IMR-90 (cell line): ENCODE measurements around the gene IMP3. TPM values are rescaled to one million over a fixed set of nuclear protein-coding genes. Genes with fewer than 3 reads are reported as not detected.

Experiments
- ATAC-seq: fragments of 200-7000 bp; cut with Tn5 transposase; 2 replicates; pipeline ENCODE4 v1.9.1; 2020; ENCODE audit warnings: low read depth, mild to moderate bottlenecking, moderate library complexity
- BruUV-seq: library from RNA; stranded (reverse); fragments of 400-500 nt; replicated peaks from 2 replicates; lab custom pipeline; 2021; lab: Mats Ljungman, UMichigan
- CTCF ChIA-PET: fragments of 300-600 bp; formaldehyde crosslinking; extraction: SDS; loops from one replicate; lab custom pipeline; 2021; ENCODE audit warnings: antibody characterized with exemption; lab: Yijun Ruan, JAX
- POLR2A ChIA-PET: fragments of 300-600 bp; sonication (Branson Sonifier 250); formaldehyde crosslinking; loops from one replicate; lab custom pipeline; 2022; ENCODE audit warnings: antibody characterized with exemption; ENCODE audit not compliant: unreplicated experiment; lab: Charles Lee
- DNase-seq: peaks from one replicate; pipeline ENCODE4 v3.0.0; 2013
- H2AFZ ChIP-seq: replicated peaks from 2 replicates; pipeline ENCODE3; 2013; ENCODE audit warnings: low read length, mild to moderate bottlenecking; ENCODE audit not compliant: poor library complexity
- H2AK5ac ChIP-seq: 2 replicates; pipeline ENCODE4 v1.6.1; 2013; ENCODE audit warnings: low read depth, low read length, inconsistent platforms
- H2AK9ac ChIP-seq: replicated peaks from 2 replicates; pipeline ENCODE3; 2013; ENCODE audit warnings: mild to moderate bottlenecking, low read depth, low read length, moderate library complexity; ENCODE audit not compliant: poor library complexity
- H2BK120ac ChIP-seq: 2 replicates; pipeline ENCODE4 v1.6.1; 2013; ENCODE audit warnings: low read depth, low read length, inconsistent platforms
- H2BK15ac ChIP-seq: 3 replicates; pipeline ENCODE4 v1.6.1; 2013; ENCODE audit warnings: low read depth, low read length, inconsistent platforms
- H2BK20ac ChIP-seq: 2 replicates; pipeline ENCODE4 v1.6.1; 2013; ENCODE audit warnings: low read depth, mild to moderate bottlenecking, inconsistent platforms, low read length, moderate library complexity
- H2BK5ac ChIP-seq: 2 replicates; pipeline ENCODE4 v1.6.1; 2013; ENCODE audit warnings: mild to moderate bottlenecking, low read depth, low read length, inconsistent platforms; ENCODE audit not compliant: poor library complexity, severe bottlenecking
- H3K14ac ChIP-seq: replicated peaks from 2 replicates; pipeline ENCODE4 v1.6.1; 2013; ENCODE audit warnings: low read depth, low read length, inconsistent platforms
- H3K18ac ChIP-seq: 2 replicates; pipeline ENCODE4 v1.6.1; 2013; ENCODE audit warnings: low read depth, low read length, control low read depth
- H3K23ac ChIP-seq: 2 replicates; pipeline ENCODE4 v1.6.1; 2013; ENCODE audit warnings: low read depth, low read length, inconsistent platforms
- H3K27ac ChIP-seq: 2 replicates; pipeline ENCODE4 v1.5.1; 2013; ENCODE audit warnings: mild to moderate bottlenecking, control low read depth, low read length; ENCODE audit not compliant: insufficient read depth
- H3K27me3 ChIP-seq: 2 replicates; pipeline ENCODE4 v1.6.1; 2013; ENCODE audit warnings: low read length; ENCODE audit not compliant: control insufficient read depth, insufficient read depth
- H3K36me3 ChIP-seq: 2 replicates; pipeline ENCODE4 v1.6.1; 2013; ENCODE audit warnings: low read length, mixed read lengths; ENCODE audit not compliant: control insufficient read depth, insufficient read depth
- H3K4ac ChIP-seq: 2 replicates; pipeline ENCODE4 v1.6.1; 2013; ENCODE audit warnings: low read depth, low read length, inconsistent platforms
- H3K4me1 ChIP-seq: 2 replicates; pipeline ENCODE4 v1.6.1; 2013; ENCODE audit warnings: low read length, mixed read lengths; ENCODE audit not compliant: control insufficient read depth, insufficient read depth
- H3K4me2 ChIP-seq: 2 replicates; pipeline ENCODE4 v1.6.1; 2013; ENCODE audit warnings: low read depth, mild to moderate bottlenecking, control low read depth, low read length, moderate library complexity
- H3K4me3 ChIP-seq: 2 replicates; pipeline ENCODE4 v1.5.1; 2013; ENCODE audit warnings: low read depth, mild to moderate bottlenecking, control low read depth, low read length, moderate library complexity; ENCODE audit not compliant: insufficient read depth
- H3K56ac ChIP-seq: 2 replicates; pipeline ENCODE4 v1.6.1; 2013; ENCODE audit warnings: low read length, inconsistent platforms; ENCODE audit not compliant: insufficient read depth; ENCODE audit errors: extremely low read depth
- H3K79me1 ChIP-seq, 2 experiments: 2 replicates each; pipeline ENCODE4 v1.6.1; 2013; ENCODE audit warnings: low read length in 2 of 2, inconsistent platforms in 1 of 2, low read depth in 1 of 2
- H3K9ac ChIP-seq: 2 replicates; pipeline ENCODE4 v1.6.1; 2013; ENCODE audit warnings: low read depth, low read length, control low read depth
- H3K9me1 ChIP-seq: 2 replicates; pipeline ENCODE4 v1.6.1; 2013; ENCODE audit warnings: low read length, inconsistent platforms; ENCODE audit not compliant: insufficient read depth
- H3K9me3 ChIP-seq: 2 replicates; pipeline ENCODE4 v1.6.1; 2013; ENCODE audit warnings: low read length; ENCODE audit not compliant: control insufficient read depth, insufficient read depth
- H4K20me1 ChIP-seq: 2 replicates; pipeline ENCODE4 v1.6.1; 2013; ENCODE audit warnings: low read length, inconsistent platforms; ENCODE audit not compliant: insufficient read depth
- H4K5ac ChIP-seq: 2 replicates; pipeline ENCODE4 v1.6.1; 2013; ENCODE audit warnings: mild to moderate bottlenecking, low read depth, low read length, control low read depth
- H4K8ac ChIP-seq, 2 experiments: 2 replicates each; pipeline ENCODE4 v1.6.1; 2013; ENCODE audit warnings: low read depth in 2 of 2, low read length in 2 of 2, control low read depth in 1 of 2, inconsistent platforms in 1 of 2
- H4K91ac ChIP-seq: 2 replicates; pipeline ENCODE4 v1.6.1; 2013; ENCODE audit warnings: low read depth, low read length, inconsistent platforms; ENCODE audit not compliant: insufficient read depth
- BHLHE40 ChIP-seq: fragments of 150-350 bp; IDR thresholded peaks from 2 replicates; pipeline ENCODE4 v1.6.1; 2016; ENCODE audit warnings: mild to moderate bottlenecking, low read depth, low read length
- CEBPB ChIP-seq: IDR thresholded peaks from 2 replicates; pipeline ENCODE4 v1.6.1; 2012; ENCODE audit warnings: low read depth, low read length, improper control_type of control experiment
- MAFK ChIP-seq: IDR thresholded peaks from 2 replicates; pipeline ENCODE4 v1.6.1; 2012; ENCODE audit warnings: low read depth, low read length, improper control_type of control experiment
- MXI1 ChIP-seq: IDR thresholded peaks from 2 replicates; pipeline ENCODE4 v1.6.1; 2012; ENCODE audit warnings: low read depth, mild to moderate bottlenecking, low read length, moderate library complexity, borderline replicate concordance
- NFE2L2 ChIP-seq: fragments of 150-350 bp; IDR thresholded peaks from 2 replicates; pipeline ENCODE4 v1.6.1; 2016; ENCODE audit warnings: low read depth, mild to moderate bottlenecking, low read length
- RCOR1 ChIP-seq: IDR thresholded peaks from 2 replicates; pipeline ENCODE4 v1.6.1; 2012; ENCODE audit warnings: mild to moderate bottlenecking, low read length, improper control_type of control experiment; ENCODE audit not compliant: insufficient replicate concordance
- RFX5 ChIP-seq: IDR thresholded peaks from 2 replicates; pipeline ENCODE4 v1.8.0; 2012; ENCODE audit warnings: low read depth, mild to moderate bottlenecking, low read length, moderate library complexity
- WGBS, 2 experiments: methylation state at CpG; one replicate each; pipeline versions ENCODE4 v1.1.5 to v1.1.7; 2013; ENCODE audit warnings: missing lambda C conversion rate in 2 of 2; ENCODE audit not compliant: insufficient read length in 1 of 2; ENCODE audit errors: extremely low coverage in 2 of 2; 5-methylcytosine and 5-hydroxymethylcytosine counted together
- dilution Hi-C: fragments of 300-500 bp; cut with HindIII; formaldehyde crosslinking; loops from one replicate; pipeline ENCODE4 v1.14.3; 2018; ENCODE audit warnings: low sequenced_read_pairs; ENCODE audit not compliant: unreplicated experiment
- in situ Hi-C: fragments of 300-500 bp; cut with MboI; formaldehyde crosslinking; loops from 3 replicates; pipeline ENCODE4 v1.14.3; 2019; ENCODE audit warnings: low sequenced_read_pairs, inconsistent platforms, mixed read lengths
- intact Hi-C: fragments of 100-400 bp; cut with micrococcal nuclease; formaldehyde crosslinking; loops from 2 replicates; pipeline ENCODE4 v1.10.0; 2022
- polyA plus RNA-seq, 3 experiments: library from polyadenylated mRNA; depleted of rRNA; stranded (reverse); fragments of >200 nt; gene quantifications; 2 replicates each; pipeline ENCODE4 v1.2.3, GENCODE V29; 2012; ENCODE audit warnings: low replicate concordance in 1 of 3
- total RNA-seq: library from RNA; depleted of rRNA; stranded (reverse); fragments of >200 nt; gene quantifications from 2 replicates; pipeline ENCODE4 v1.2.3, GENCODE V29; 2012
- TF ChIP-seq, protein P1 (sequence below): fragments of 150-350 bp; IDR thresholded peaks from 2 replicates; pipeline ENCODE4 v1.6.1; 2017; ENCODE audit warnings: mild to moderate bottlenecking, antibody characterized with exemption, low read length, low read depth
- TF ChIP-seq, protein P2 (sequence below): conservative IDR thresholded peaks from 2 replicates; pipeline ENCODE4 v1.5.1; 2012; ENCODE audit warnings: mild to moderate bottlenecking, low read depth, low read length, improper control_type of control experiment
- TF ChIP-seq, protein P3 (sequence below): fragments of 150-350 bp; IDR thresholded peaks from 2 replicates; pipeline ENCODE4 v1.6.1; 2016; ENCODE audit warnings: low read depth, mild to moderate bottlenecking, low read length, moderate library complexity, borderline replicate concordance

The IMP3 gene
- total and polyA plus RNA-seq, 2 of the 4 experiments (the other 2 are of a cell fraction), result 42.1 to 59.3 TPM

DNA sequence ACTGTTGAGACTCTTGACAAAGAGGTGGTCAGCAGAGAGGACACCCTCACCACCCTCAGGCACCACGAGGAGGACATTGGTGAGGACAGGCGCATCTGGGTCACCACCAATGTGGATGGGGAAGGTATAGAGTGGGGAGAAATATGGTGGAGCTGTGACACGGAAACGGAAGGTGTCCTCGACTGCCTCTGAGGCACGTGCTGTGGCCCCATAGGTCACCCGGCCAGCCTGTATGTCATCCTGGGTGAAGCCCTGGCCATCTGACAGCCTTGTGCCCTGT, 48.2 kb upstream of the IMP3 start:
- ChIA-PET CTCF (no interaction called here), POLR2A (no interaction called here)
- no TSS peak for BruUV-seq

More for the DNA sequence above, 48.2 kb upstream of the IMP3 start:
- Histone ChIP-seq H3K9me1 (peaks cover 4% of the 10 kb centered on the region; the same call in 1 of the 2 replicates), H2AK5ac (no peak overlapping the region), H3K4ac (no peak overlapping the region), H2BK20ac (no peak overlapping the region), H4K91ac (no peak overlapping the region), H3K23ac (no peak overlapping the region), H3K27me3 (no peaks in the 10 kb centered on the region), H3K18ac (no peak overlapping the region), H3K27ac (no peak overlapping the region), H3K9ac (no peak overlapping the region), H4K20me1 (peaks cover 10% of the 10 kb centered on the region), H2AFZ (no peak overlapping the region), H4K5ac (no peak overlapping the region), H3K56ac (no peak overlapping the region), H3K36me3 (peaks cover 21% of the 10 kb centered on the region), H3K4me2 (no peak overlapping the region), H3K9me3 (no peaks in the 10 kb centered on the region), H2BK15ac (no peak overlapping the region), H3K14ac (no peak overlapping the region), H4K8ac (no peak overlapping the region), H2BK5ac (no peak overlapping the region), H2AK9ac (no peak overlapping the region), H3K4me1 (peaks cover 1% of the 10 kb centered on the region), H2BK120ac (no peak overlapping the region), H3K4me3 (no peak overlapping the region), H3K79me1 (peaks cover 11 to 51% of the 10 kb centered on the region in 2 experiments)
- dilution Hi-C loops (no loop called here), intact Hi-C loops (no loop called here), in situ Hi-C loops (loop anchor here (5.0 kb wide), 2 partner anchors 44 to 119 kb away; no protein-coding TSS in a partner anchor)
- ATAC-seq (no peak), DNase-seq (no peak)
- WGBS, 2 experiments, result no CpG with 5 or more reads among the region's 7 CpGs
- no peak for TF ChIP-seq MXI1
- TF ChIP-seq MAFK, result no peak
- TF ChIP-seq, protein P1, sequence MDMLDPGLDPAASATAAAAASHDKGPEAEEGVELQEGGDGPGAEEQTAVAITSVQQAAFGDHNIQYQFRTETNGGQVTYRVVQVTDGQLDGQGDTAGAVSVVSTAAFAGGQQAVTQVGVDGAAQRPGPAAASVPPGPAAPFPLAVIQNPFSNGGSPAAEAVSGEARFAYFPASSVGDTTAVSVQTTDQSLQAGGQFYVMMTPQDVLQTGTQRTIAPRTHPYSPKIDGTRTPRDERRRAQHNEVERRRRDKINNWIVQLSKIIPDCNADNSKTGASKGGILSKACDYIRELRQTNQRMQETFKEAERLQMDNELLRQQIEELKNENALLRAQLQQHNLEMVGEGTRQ, result no peak
- no peak for TF ChIP-seq BHLHE40
- TF ChIP-seq, protein P2, sequence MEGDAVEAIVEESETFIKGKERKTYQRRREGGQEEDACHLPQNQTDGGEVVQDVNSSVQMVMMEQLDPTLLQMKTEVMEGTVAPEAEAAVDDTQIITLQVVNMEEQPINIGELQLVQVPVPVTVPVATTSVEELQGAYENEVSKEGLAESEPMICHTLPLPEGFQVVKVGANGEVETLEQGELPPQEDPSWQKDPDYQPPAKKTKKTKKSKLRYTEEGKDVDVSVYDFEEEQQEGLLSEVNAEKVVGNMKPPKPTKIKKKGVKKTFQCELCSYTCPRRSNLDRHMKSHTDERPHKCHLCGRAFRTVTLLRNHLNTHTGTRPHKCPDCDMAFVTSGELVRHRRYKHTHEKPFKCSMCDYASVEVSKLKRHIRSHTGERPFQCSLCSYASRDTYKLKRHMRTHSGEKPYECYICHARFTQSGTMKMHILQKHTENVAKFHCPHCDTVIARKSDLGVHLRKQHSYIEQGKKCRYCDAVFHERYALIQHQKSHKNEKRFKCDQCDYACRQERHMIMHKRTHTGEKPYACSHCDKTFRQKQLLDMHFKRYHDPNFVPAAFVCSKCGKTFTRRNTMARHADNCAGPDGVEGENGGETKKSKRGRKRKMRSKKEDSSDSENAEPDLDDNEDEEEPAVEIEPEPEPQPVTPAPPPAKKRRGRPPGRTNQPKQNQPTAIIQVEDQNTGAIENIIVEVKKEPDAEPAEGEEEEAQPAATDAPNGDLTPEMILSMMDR, result no peak
- TF ChIP-seq RCOR1, result no peak
- no peak for TF ChIP-seq NFE2L2
- TF ChIP-seq CEBPB, result no peak
- TF ChIP-seq, protein P3, sequence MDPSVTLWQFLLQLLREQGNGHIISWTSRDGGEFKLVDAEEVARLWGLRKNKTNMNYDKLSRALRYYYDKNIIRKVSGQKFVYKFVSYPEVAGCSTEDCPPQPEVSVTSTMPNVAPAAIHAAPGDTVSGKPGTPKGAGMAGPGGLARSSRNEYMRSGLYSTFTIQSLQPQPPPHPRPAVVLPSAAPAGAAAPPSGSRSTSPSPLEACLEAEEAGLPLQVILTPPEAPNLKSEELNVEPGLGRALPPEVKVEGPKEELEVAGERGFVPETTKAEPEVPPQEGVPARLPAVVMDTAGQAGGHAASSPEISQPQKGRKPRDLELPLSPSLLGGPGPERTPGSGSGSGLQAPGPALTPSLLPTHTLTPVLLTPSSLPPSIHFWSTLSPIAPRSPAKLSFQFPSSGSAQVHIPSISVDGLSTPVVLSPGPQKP, result no peak
- no peak for TF ChIP-seq RFX5
